22Rv1 (cell line): ENCODE measurements around the gene PMM2.

Source experiments
- H3K27ac ChIP-seq: fragments of 450-650 bp; 2 replicates; pipeline ENCODE4 v1.5.1; 2017
- ZFX ChIP-seq: fragments of 450-650 bp; IDR thresholded peaks from 2 replicates; pipeline ENCODE4 v1.6.1; 2017; ENCODE audit warnings: antibody characterized with exemption, borderline replicate concordance
- TF ChIP-seq, protein P1 (sequence below): fragments of 450-650 bp; IDR thresholded peaks from 2 replicates; pipeline ENCODE4 v1.5.1; 2017; ENCODE audit warnings: mild to moderate bottlenecking

Gene PMM2

DNA sequence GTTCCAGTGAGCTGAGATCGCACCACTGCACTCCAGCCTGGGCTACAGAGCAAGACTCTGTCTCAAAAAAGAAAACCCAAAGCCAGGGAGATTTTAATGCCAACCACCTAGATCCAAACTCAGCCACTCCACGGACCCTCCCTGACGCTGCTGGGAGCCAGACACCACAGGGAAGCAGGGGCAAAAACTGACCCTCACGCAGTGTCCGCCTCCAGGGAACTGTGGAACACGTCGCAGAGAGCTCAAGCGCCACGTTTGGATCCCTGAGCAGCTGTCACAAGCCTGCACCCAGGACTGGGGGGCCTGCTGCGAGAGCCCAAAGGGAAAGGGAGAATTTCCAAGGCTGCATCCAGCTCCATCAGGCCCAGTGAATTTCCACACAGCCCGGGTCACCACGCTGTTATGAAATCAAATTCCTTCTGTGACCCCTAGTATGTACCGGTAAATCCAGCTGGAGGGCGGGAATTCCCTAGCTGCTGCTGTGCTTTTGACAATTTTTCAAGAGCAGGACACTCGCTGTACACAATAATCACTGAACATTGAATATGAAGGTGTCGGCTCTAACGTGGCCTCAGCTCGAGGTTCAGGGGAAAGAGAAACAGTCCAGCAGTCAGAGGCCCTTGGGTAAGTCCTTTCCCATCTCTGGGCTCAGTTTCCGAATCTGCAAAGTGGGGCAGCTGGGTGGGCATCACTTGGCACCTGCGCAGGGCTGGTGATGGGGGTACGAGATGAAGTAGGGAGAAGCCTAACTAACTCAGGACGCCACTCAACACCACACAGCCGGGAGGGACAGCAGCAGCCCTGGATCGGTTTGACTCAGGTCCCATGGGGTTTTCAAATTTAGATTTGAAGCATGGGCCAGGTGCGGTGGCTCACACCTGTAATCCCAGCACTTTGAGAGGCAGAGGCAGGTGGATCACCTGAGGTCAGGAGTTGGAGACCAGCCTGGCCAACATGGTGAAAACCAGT lies 62.6 kb downstream of the PMM2 start:
- TF ChIP-seq, protein P1, sequence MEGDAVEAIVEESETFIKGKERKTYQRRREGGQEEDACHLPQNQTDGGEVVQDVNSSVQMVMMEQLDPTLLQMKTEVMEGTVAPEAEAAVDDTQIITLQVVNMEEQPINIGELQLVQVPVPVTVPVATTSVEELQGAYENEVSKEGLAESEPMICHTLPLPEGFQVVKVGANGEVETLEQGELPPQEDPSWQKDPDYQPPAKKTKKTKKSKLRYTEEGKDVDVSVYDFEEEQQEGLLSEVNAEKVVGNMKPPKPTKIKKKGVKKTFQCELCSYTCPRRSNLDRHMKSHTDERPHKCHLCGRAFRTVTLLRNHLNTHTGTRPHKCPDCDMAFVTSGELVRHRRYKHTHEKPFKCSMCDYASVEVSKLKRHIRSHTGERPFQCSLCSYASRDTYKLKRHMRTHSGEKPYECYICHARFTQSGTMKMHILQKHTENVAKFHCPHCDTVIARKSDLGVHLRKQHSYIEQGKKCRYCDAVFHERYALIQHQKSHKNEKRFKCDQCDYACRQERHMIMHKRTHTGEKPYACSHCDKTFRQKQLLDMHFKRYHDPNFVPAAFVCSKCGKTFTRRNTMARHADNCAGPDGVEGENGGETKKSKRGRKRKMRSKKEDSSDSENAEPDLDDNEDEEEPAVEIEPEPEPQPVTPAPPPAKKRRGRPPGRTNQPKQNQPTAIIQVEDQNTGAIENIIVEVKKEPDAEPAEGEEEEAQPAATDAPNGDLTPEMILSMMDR: no peak
- TF ChIP-seq ZFX: no peak
- H3K27ac ChIP-seq: no peak overlapping the region

DNA sequence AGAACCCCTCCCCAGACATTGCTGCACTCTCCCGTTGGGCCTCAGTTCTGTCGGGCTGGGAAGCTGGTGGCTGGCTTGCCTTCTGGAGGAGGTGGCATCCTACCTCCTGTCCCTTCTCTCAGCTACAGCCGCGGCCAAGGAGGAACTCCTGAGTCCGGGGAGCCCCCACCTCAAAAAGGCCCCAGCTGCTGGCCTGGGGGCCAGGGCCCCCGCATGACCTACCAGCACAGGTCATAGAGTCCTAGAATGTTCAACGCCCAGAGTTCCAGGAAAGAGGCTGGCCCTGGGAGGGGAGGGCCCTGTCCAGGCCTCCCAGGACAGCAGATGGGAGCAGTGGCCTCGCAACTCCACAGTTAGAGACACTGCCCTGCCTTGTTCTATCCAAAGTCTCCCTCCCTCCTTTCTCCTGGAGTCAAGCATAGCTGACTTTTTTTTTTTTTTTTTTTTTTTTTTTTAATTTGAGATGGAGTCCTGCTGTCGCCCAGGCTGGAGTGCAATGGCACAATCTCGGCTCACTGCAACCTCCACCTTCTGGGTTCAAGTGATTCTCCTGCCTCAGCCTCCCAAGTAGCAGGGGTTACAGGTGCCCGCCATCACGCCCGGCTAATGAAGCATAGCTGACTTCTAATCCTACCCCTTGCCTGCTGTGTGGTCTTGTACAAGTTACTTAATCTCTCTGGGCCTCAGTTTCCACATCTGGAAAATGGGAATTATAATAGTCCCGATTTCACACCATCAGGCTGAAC lies 64.1 kb downstream of the PMM2 start:
- no peak for TF ChIP-seq ZFX
- TF ChIP-seq, protein P1: no peak
- no peak overlapping the region for H3K27ac ChIP-seq

DNA sequence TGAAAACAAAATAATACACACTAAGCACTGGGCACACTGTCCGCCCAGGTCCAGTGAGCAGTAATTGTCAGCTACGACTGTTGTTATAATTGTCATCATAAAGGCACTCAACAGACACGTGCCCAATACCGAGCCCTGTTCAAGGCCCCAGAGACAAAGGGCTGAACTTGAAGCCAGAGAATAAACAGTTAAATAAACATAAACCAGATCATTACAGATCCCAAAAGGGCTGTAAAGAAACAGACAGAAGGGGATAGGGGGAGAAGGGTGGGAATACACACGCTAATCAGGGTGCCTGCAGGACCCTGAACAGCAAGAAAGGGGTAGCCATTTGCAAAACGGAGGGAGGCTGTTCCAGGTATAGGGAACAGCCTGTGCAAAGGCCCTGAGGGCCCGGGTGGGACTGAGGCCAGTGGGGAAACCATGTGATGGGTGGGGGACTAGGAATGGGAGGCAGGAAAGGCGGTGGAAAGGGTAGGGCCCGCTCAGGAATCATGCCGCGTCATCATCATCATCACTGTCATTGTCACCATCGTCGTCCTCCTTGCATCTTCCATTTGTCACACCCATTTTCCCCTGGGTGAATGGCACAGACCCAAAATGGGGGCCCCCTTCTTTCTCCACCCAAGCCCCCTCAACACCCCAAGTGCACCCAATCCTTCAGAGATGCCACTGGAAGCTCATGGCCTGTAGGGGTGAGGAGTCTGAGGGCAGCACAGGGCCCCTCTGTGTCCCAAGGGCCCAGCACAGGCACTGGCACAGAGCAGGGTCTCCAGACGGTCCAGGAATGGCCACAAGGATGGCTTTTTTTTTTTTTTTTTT lies 64.9 kb downstream of the PMM2 start:
- TF ChIP-seq ZFX: no peak
- peak overlapping the region; percentile 46; the same call in 1 of the 2 replicates for H3K27ac ChIP-seq

DNA sequence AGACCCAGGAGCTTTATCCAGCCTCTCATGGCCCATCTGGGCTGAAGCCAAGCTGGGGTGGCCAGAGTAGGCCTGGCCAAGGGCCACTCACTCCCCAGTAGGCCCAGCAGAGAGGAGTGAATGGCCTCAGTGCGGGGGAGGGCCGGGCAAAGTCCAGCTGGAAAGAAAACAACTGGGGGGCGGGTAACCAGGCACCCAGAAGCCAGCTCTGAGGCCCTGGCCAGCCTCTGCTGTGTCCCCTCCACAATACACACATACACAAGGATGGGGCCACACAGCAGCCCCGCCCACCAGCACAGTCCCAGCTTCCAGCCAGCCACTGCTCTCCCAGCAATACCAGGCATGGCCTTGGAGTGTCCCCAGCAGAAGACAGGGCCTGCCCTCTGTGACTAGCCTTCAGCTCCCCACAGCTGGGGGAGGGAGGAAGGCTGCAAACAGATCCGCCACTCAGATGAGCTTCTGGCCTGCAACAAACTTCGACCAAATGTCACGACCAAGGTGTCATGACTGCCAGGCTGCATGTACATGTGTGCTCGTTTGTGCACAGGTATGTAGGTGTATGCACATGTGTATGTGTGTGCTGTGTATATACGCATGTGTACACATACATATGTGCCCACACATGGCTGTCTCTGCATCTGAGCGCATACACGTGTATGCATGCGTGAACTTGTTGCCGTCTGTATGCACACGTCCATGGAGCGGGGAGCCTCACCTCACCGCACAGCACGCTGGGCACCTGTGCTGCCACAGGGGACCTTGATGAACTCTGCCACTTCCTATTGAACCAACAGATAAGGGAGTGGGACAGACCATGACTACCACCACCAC lies 66.2 kb downstream of the PMM2 start:
- peak overlapping the region; percentile 46 for H3K27ac ChIP-seq
- TF ChIP-seq, protein P1: no peak
- TF ChIP-seq ZFX: no peak

DNA sequence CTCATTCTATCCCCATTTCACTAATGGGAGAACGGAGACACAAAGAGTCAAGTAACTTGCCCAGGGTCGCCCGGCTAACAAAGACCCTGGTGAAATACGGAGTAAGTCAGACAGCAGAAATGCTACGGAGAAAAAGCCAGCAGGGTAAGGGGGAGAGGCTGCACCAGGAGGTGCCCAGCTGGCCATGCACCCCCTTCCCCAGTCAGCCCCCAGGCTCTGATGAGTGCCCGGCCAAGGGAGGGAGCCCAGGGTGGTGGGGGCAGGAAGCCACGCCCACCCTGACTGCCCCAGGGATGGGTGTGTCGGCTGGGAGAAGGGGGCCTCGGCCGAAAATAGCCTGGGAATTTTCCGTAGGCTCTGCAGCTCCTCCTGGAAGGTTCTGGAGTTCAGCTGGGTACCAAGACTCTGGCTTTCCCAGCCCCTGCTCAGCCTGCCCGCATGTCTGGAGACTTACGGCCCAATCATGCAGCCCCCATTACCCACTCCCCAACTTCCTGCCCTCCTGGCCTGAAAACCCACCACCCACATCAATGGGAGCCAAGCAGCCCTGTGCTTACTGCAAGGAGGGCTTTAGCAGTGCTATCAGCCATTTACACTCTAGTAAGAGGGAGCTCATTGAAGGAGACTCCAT lies 67.0 kb downstream of the PMM2 start:
- H3K27ac ChIP-seq: peak overlapping the region; percentile 46
- no peak for TF ChIP-seq ZFX
- TF ChIP-seq, protein P1: no peak

DNA sequence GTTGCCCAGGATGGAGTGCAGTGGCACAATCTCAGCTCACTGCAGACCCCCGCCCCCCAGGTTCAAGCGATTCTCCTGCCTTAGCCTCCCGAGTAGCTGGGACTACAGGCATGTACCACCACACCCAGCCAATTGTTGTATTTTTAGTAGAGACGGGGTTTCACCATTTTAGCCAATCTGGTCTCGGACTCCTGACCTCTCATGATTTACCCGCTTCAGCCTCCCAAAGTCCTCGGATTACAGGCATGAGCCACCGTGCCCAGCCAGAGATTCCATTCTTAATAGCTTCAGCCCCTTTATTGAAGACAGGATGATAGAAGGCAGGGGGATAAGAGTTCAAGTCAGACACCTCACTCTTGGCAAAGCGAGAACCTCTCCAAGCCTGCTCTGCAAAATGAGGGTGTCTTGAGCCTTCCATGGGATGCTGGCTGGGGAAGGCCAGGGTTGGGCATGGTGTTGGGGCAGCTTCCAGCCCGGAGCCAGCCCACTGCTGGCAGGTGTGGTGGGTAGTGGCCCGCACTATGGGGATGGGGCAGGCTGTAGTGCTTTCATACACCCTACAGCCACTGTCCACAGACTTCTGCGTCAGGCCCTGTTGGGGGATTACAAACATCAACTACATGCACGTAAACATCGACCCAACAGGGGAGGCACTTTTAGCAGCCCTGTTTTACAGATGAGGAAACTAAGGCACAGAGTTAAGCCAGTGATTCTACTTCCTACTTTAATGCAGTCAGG lies 67.7 kb downstream of the PMM2 start:
- peak overlapping the region; percentile 46; the same call in 1 of the 2 replicates for H3K27ac ChIP-seq
- TF ChIP-seq ZFX: no peak
- TF ChIP-seq, protein P1: no peak
